ENCODE data around the gene PLCB1.

The PLCB1 gene

GRCh38 chr20:8536262-8536618, 404.2 kb downstream of the PLCB1 start:
- H3K4me3 ChIP-seq (ENCODE audit: low read depth, low read length), result no peak overlapping the region
- no peak for TF ChIP-seq CTCF (IDR thresholded peaks at IDR 0.05; ENCODE audit: low read depth, low read length)
- in situ Hi-C loops (cut with HindIII; ENCODE audit: low sequenced_read_pairs), result no loop called here
- DNase-seq (ENCODE audit: low read depth, low spot score), result no peak

GRCh38 chr20:8540466-8540865, 408.4 kb downstream of the PLCB1 start:
- H3K4me3 ChIP-seq (ENCODE audit: low read depth, low read length), result no peak overlapping the region
- no peak for TF ChIP-seq CTCF (IDR thresholded peaks at IDR 0.05; ENCODE audit: low read depth, low read length)
- in situ Hi-C loops (cut with HindIII; ENCODE audit: low sequenced_read_pairs), result no loop called here
- DNase-seq (ENCODE audit: low read depth, low spot score), result no peak

DNA sequence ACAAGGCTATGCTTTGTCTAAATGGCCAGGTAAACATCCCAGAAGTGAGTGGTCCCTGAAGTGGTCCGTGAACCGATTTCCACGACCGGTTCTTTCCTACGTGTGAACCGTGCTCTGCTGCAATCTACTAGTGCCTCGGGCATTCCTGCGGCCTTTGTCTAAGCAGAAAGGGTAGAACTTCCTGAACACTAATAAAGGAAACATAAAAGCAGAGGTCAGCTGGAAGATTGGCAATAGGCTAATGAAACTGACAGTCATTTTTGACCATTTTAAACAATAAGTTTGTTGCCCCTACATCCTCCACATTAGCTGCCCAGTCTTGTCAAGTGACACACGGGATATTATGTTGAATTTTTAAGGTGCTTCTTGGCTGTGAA, 410.0 kb downstream of the PLCB1 start:
- DNase-seq (ENCODE audit: low read depth, low spot score), result no peak
- in situ Hi-C loops (cut with HindIII; ENCODE audit: low sequenced_read_pairs), result no loop called here
- no peak for TF ChIP-seq CTCF (IDR thresholded peaks at IDR 0.05; ENCODE audit: low read depth, low read length)
- H3K4me3 ChIP-seq (ENCODE audit: low read depth, low read length), result no peak overlapping the region

- DNase-seq (ENCODE audit: low read depth, low spot score), result no peak
- H3K4me3 ChIP-seq (ENCODE audit: low read depth, low read length), result no peak overlapping the region
- TF ChIP-seq CTCF (IDR thresholded peaks at IDR 0.05; ENCODE audit: low read depth, low read length), result no peak
- in situ Hi-C loops (cut with HindIII; ENCODE audit: low sequenced_read_pairs), result no loop called here
Observed at GRCh38 chr20:8545212-8545611, 413.1 kb downstream of the PLCB1 start.

DNA sequence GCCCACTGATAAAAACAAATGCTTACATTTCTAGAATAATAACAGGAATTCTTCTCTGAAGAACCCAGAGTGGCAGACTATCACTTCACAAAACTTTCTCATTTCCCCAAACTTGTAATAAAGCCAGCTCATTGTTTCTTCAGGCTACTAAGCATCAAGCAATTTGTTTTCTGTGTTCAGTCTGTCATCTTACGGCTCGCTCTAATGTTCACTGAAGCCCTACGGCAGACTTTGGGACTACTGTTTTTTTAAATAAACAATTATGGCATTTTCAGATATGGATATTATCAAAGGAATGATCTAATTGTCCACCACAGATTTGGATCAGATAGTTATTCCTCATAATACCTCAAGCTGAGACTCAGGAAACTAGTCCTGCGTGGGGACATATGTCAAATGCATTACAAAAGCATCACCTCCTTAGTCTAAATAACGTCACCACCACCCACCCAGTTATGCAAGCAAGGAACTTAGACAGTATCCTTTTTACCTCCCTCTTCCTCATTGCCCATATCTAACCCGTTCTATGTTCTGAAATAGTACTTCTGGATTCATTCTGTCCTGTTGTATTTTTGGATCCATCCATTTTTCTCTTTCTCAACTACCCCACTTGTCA, 415.1 kb downstream of the PLCB1 start:
- no peak for DNase-seq (ENCODE audit: low read depth, low spot score)
- no peak overlapping the region for H3K4me3 ChIP-seq (ENCODE audit: low read depth, low read length)
- in situ Hi-C loops (cut with HindIII; ENCODE audit: low sequenced_read_pairs), result no loop called here
- TF ChIP-seq CTCF (IDR thresholded peaks at IDR 0.05; ENCODE audit: low read depth, low read length), result no peak

DNA sequence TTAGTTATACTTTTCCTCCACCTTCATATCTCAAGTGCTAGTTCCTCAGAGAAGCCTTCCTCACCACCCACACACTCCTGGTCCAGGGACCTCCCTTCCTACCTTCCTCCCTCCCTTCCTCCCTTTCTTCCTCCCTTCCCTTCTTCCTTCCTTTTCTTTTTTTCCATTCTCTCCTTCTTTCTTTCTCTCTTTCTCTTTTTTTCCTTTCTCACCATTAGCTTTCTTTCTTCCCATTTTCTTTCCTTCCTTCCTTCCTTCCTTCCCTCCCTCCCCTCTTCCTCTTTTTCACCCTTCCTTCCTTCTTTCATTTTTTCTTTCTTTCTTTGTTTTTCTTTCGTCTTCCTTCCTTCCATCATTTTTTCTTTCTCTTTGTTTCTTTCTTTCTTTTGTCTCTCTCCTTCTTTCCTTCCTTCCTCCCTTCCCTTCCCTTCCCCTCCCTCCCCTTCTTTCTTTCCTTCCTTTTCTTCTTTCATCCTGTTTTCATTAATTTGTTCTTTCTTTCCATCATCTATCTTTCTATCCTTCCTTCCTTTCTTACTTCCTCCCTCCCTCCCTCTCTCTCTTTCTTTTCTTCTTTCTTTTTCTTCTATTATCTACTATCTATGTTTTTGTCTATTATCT, 416.0 kb downstream of the PLCB1 start:
- in situ Hi-C loops (cut with HindIII; ENCODE audit: low sequenced_read_pairs), result no loop called here
- TF ChIP-seq CTCF (IDR thresholded peaks at IDR 0.05; ENCODE audit: low read depth, low read length), result no peak
- no peak overlapping the region for H3K4me3 ChIP-seq (ENCODE audit: low read depth, low read length)
- DNase-seq (ENCODE audit: low read depth, low spot score), result no peak

Data from astrocyte of the spinal cord (primary cell).